Small intestine (tissue), 7 donors: ENCODE results near the gene PRKAR1B. TPM values are rescaled to one million over a fixed set of nuclear protein-coding genes. Genes with fewer than 3 reads are reported as not detected.
"Not testable (repeated sequence)": the region's sequence is repeated elsewhere in the genome, so short reads cannot be mapped to it uniquely, and the experiment has no call there.

ENCODE experiments used
- DNase-seq, 2 donors: peaks; one replicate each; pipeline versions ENCODE4 v3.0.0 to v3.0.0-alpha.2; 2013
- FAIRE-seq: peaks from 2 replicates; lab custom pipeline; 2012; peaks lifted over from hg19 to GRCh38; lab: Jason Lieb, UNC
- H3K27ac ChIP-seq, 3 donors: one replicate each; pipeline ENCODE4 v1.5.1; 2013; ENCODE audit warnings: low read length in 2 of 3, mild to moderate bottlenecking in 2 of 3, control low read depth in 1 of 3, inconsistent platforms in 1 of 3, low read depth in 1 of 3, moderate library complexity in 1 of 3
- H3K27me3 ChIP-seq, 3 donors: one replicate each; pipeline ENCODE4 v1.6.1; 2013; ENCODE audit warnings: low read length in 3 of 3, inconsistent platforms in 1 of 3; ENCODE audit not compliant: control insufficient read depth in 3 of 3, insufficient read depth in 3 of 3
- H3K36me3 ChIP-seq, 3 donors: one replicate each; pipeline ENCODE4 v1.6.1; 2013; ENCODE audit warnings: low read length in 3 of 3, inconsistent platforms in 1 of 3, low read depth in 1 of 3, mild to moderate bottlenecking in 1 of 3, moderate library complexity in 1 of 3; ENCODE audit not compliant: control insufficient read depth in 3 of 3, insufficient read depth in 2 of 3
- H3K4me1 ChIP-seq, 3 donors: one replicate each; pipeline ENCODE4 v1.6.1; 2013; ENCODE audit warnings: low read length in 2 of 3, inconsistent platforms in 1 of 3, low read depth in 1 of 3, mild to moderate bottlenecking in 1 of 3, moderate library complexity in 1 of 3; ENCODE audit not compliant: control insufficient read depth in 3 of 3, insufficient read depth in 2 of 3
- H3K4me3 ChIP-seq, 3 donors: one replicate each; pipeline ENCODE4 v1.5.1; 2013; ENCODE audit warnings: low read length in 3 of 3, control low read depth in 1 of 3, inconsistent platforms in 1 of 3, low read depth in 1 of 3, mild to moderate bottlenecking in 1 of 3, moderate library complexity in 1 of 3
- H3K9me3 ChIP-seq, 2 donors: one replicate each; pipeline ENCODE4 v1.6.1; 2013; ENCODE audit warnings: low read depth in 1 of 2, low read length in 1 of 2; ENCODE audit not compliant: control insufficient read depth in 2 of 2, insufficient read depth in 1 of 2
- WGBS, 3 donors: extraction: QIAGEN DNeasy Blood & Tissue Kit; methylation state at CpG; one replicate each; pipeline ENCODE4 v1.1.7; 2013; 5-methylcytosine and 5-hydroxymethylcytosine counted together
- polyA plus RNA-seq, 4 donors: library from polyadenylated mRNA; stranded (reverse) in 3 of 4; unstranded in 1 of 4; fragments of 200-250 nt in 3 of 4; fragments of 120-200 nt in 1 of 4; gene quantifications; one replicate each; pipeline versions ENCODE4 v1.2.1 to v1.2.3, GENCODE V29; 2013
- donor health status: healthy with polysubstance abuse.
- donor health status: control.
- donor health status: control.
- donor health status: Bipolar disorder and iron deficiency.
- donor health status: healthy.

Gene PRKAR1B
- polyA plus RNA-seq, 4 donors, result 9.5 to 32.3 (median 18.6) TPM

DNA sequence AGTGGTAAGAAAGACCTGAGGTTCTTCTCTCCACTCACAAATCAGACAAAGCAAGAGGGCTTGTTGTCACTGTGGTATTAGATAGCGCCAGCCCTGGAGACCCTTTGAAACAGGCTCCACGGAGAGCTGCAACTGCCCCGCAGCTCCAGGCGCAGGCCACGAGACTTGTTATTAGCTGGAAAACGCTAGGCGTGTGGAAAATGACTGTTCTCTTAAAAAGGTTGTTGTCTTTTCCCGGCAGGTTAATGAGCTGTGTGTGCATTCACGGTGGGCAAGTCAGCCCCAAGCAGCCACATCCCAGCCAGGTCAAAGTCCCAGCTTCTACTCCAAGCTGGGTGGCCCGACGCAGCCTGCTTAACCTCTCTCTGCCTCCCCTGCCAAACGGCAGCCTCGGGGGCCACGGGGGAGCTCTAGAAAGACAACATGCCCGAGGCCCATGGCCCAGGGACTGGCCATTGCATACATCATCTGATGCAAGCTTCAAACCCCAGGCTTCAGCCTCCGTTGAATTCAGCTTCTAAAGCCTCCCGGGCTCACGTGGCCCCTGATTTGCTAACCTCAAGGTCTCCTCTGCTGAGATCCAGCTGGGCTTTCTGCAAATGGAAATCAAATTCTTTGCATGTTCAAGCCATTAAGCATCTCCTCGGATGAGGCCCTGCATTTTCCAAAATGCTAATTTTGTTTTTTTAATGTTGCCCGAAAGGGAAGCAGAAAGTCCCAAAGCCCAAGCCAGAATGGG is 61.9 kb downstream of the PRKAR1B start:
- Histone ChIP-seq H3K27ac (peak overlapping the region in 2 of 3 donors; percentile 3 to 36), H3K36me3 (peaks cover 0 to 55% (median 0%) of the 10 kb centered on the region in 3 donors), H3K4me3 (no peak overlapping the region), H3K4me1 (peaks cover 0 to 10% (median 0%) of the 10 kb centered on the region in 3 donors), H3K27me3 (no peaks in the 10 kb centered on the region), H3K9me3 (peaks cover 0 to 5% of the 10 kb centered on the region in 2 donors)
- FAIRE-seq (no peak), DNase-seq (no peak)
- 75 to 89% (median 78%) methylated on average over 20 of the region's 20 CpGs for WGBS, 3 donors

DNA sequence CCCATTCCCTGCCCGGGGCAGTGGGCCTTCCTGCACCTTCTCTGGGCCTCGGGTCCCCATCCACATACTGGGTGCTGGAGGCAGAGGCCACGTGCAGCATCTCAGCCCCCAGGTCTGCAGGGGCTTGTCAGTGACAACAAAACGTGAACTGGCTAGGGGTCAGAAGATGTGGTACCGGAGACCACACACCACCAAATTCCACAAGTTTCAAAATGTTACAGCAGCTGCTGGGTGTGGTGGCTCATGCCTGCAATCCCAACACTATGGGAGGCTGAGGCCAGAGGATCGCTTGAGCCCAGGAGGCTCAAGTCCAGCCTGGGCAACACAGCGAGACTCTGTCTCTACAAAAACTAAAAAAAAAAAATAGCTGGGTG is 62.7 kb downstream of the PRKAR1B start:
- FAIRE-seq, result no peak
- peaks cover 0 to 10% (median 0%) of the 10 kb centered on the region in 3 donors for H3K4me1 ChIP-seq
- no peak for DNase-seq
- H3K36me3 ChIP-seq, result peaks cover 0 to 56% (median 0%) of the 10 kb centered on the region in 3 donors
- WGBS, 3 donors, result 90 to 96% (median 90%) methylated on average over 6 to 7 of the region's 7 CpGs
- peaks cover 0 to 5% of the 10 kb centered on the region in 2 donors for H3K9me3 ChIP-seq
- H3K27ac ChIP-seq, result no peak overlapping the region
- no peaks in the 10 kb centered on the region for H3K27me3 ChIP-seq
- H3K4me3 ChIP-seq, result no peak overlapping the region

- Histone ChIP-seq H3K36me3 (peaks cover 0 to 51% (median 0%) of the 10 kb centered on the region in 3 donors), H3K9me3 (no peaks in the 10 kb centered on the region), H3K27ac (no peak overlapping the region), H3K4me3 (no peak overlapping the region), H3K27me3 (no peaks in the 10 kb centered on the region), H3K4me1 (peaks cover 0 to 10% (median 0%) of the 10 kb centered on the region in 3 donors)
- WGBS, 3 donors, result 93 to 97% (median 94%) methylated on average over 4 of the region's 4 CpGs
- DNase-seq (no peak), FAIRE-seq (no peak)
Measured at GRCh38 chr7:662576-662975, 64.5 kb downstream of the PRKAR1B start.

DNA sequence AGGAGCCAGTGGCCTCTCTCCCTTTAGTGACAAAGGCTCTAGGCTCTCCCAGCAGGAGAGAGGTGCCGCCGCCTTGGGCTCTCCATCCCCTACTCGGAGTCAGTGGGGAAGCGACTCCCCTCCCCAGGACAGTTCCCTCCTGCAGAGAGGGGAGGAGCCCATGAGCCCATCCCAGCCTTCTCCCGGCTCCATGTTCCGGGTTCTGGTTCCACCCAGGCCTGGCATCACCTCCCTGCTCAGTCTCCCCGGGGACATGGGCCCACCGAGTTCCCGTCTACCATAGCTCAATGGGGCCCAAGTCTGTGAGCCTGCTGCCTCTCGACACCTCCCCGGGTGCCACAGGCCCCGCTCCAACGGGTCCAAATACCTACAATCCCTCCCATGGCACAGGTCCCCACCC is 67.1 kb downstream of the PRKAR1B start:
- no peak overlapping the region for H3K4me3 ChIP-seq
- DNase-seq, result no peak
- H3K27ac ChIP-seq, result no peak overlapping the region
- 94 to 98% (median 94%) methylated on average over 8 to 13 of the region's 13 CpGs for WGBS, 3 donors
- no peak for FAIRE-seq
- H3K9me3 ChIP-seq, result no peaks in the 10 kb centered on the region
- H3K36me3 ChIP-seq, result peaks cover 0 to 39% (median 0%) of the 10 kb centered on the region in 3 donors
- no peaks in the 10 kb centered on the region for H3K27me3 ChIP-seq
- H3K4me1 ChIP-seq, result peaks cover 0 to 1% (median 0%) of the 10 kb centered on the region in 3 donors

DNA sequence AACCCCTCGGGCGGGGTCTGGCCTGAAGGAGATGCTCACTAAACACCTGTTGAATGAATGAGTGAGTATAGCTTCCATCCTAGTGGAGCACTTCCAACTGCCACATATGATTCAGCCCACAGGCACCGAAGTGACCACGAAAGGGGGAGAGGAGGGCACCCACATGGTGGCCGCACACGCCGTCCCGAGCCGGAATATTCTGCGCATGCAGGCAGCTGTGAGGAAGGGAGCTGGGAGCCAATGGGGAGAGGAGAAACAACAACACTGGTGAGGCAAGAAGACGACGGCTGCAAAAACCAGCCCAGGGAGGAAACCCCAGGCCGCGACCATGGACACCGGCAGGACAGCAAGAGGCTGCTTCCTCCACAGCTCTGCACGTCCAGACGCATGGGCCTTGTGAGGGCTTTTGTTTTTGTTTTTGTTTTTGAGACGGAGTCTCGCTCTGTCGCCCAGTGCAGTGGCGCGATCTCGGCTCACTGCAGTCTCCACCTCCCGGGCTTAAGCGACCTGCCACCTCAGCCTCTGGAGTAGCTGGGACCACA is 67.7 kb downstream of the PRKAR1B start:
- no peak overlapping the region for H3K4me3 ChIP-seq
- FAIRE-seq (no peak), DNase-seq (no peak)
- H3K36me3 ChIP-seq, result peaks cover 0 to 33% (median 0%) of the 10 kb centered on the region in 3 donors
- H3K27ac ChIP-seq, result no peak overlapping the region
- H3K9me3 ChIP-seq, result no peaks in the 10 kb centered on the region
- 96 to 98% (median 97%) methylated on average over 25 of the region's 25 CpGs for WGBS, 3 donors
- H3K4me1 ChIP-seq, result no peaks in the 10 kb centered on the region
- H3K27me3 ChIP-seq, result no peaks in the 10 kb centered on the region

DNA sequence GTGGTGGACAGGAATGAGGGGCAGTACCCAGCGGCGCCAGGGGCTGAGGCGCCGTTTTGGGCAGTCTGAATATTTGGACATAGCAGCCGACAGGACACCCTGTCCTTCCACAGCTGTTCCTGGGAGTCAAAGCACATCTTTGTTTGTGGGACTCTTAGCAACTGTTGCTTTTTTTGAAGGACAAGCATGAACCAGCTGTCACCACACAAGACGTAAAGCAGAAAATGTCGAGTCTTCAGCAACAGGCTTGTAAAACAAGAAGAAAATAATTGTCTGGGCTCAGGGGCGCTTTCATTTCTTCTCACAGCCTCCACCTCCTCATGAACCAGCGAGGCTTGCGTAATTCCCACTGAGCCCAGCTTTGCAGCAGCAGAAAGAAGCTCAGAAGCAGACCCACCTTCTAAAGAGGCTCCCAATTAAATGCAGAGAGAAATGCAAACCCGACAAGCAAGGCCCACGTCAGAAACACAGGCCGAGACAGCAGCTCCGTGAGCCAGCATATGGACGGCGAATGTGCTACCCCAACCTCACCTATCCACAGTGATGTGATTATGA is 69.4 kb downstream of the PRKAR1B start:
- H3K27me3 ChIP-seq, result no peaks in the 10 kb centered on the region
- H3K4me1 ChIP-seq, result no peaks in the 10 kb centered on the region
- peak overlapping the region in 2 of 3 donors; percentile 15 to 45 for H3K27ac ChIP-seq
- DNase-seq, result peak in 1 of 2 donors; percentile 20
- peaks cover 0 to 32% (median 0%) of the 10 kb centered on the region in 3 donors for H3K36me3 ChIP-seq
- H3K4me3 ChIP-seq, result no peak overlapping the region
- 69 to 85% (median 84%) methylated on average over 16 of the region's 16 CpGs for WGBS, 3 donors
- no peak for FAIRE-seq
- H3K9me3 ChIP-seq, result peaks cover 0 to 8% of the 10 kb centered on the region in 2 donors

DNA sequence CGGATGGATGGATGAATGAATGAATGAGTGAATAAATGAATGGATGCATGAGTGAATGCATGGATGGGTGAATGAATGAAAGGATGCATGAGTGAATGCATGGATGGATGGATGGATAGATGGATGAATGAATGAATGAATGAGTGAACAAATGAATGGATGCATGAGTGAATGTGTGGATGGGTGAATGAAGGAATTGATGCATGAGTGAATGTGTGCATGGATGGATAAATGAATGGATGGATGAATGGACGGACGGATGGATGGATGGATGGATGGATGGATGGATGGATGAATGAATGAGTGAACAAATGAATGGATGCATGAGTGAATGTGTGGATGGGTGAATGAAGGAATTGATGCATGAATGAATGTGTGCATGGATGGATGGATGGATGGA is 70.1 kb downstream of the PRKAR1B start:
- not testable (repeated sequence) for FAIRE-seq, H3K27ac ChIP-seq, H3K4me3 ChIP-seq, DNase-seq, H3K27me3 ChIP-seq, H3K4me1 ChIP-seq
- 87 to 96% (median 93%) methylated on average over 3 of the region's 3 CpGs for WGBS, 3 donors
- Histone ChIP-seq H3K9me3 (peaks cover 0 to 14% of the 10 kb centered on the region in 2 donors), H3K36me3 (peaks cover 0 to 37% (median 0%) of the 10 kb centered on the region in 3 donors)

GRCh38 chr7:655758-656157 is 71.3 kb downstream of the PRKAR1B start:
- H3K27me3 ChIP-seq, result no peaks in the 10 kb centered on the region
- WGBS, 3 donors, result 95 to 97% (median 96%) methylated on average over 4 of the region's 4 CpGs
- peaks cover 0 to 16% of the 10 kb centered on the region in 2 donors for H3K9me3 ChIP-seq
- FAIRE-seq (no peak), DNase-seq (no peak)
- peaks cover 0 to 38% (median 0%) of the 10 kb centered on the region in 3 donors for H3K36me3 ChIP-seq
- H3K27ac ChIP-seq, result no peak overlapping the region
- no peaks in the 10 kb centered on the region for H3K4me1 ChIP-seq
- H3K4me3 ChIP-seq, result no peak overlapping the region
